H1 (cell line): Measurements from ENCODE around the gene TRAF5. TPM values are rescaled to one million over a fixed set of nuclear protein-coding genes. Genes with fewer than 3 reads are reported as not detected.

Source experiments
- CTCF ChIA-PET: fragments of 300-600 bp; sonication (Branson Sonifier 250); formaldehyde crosslinking; loops from one replicate; lab custom pipeline; 2021; ENCODE audit not compliant: partially characterized antibody; lab: Charles Lee
- POLR2A ChIA-PET: fragments of 300-600 bp; sonication (Branson Sonifier 250); formaldehyde crosslinking; loops from one replicate; lab custom pipeline; 2021; ENCODE audit warnings: inconsistent platforms; ENCODE audit not compliant: partially characterized antibody; lab: Charles Lee
- DNase-seq, 2 experiments: peaks; one replicate each; pipeline versions ENCODE4 v3.0.0 to v3.0.0-alpha.2; 2010 to 2022; ENCODE audit warnings: low spot score in 2 of 2, low read depth in 1 of 2, mixed read lengths in 1 of 2
- FAIRE-seq: peaks from 2 replicates; lab custom pipeline; 2011; peaks lifted over from hg19 to GRCh38; lab: Jason Lieb, UNC
- H2AFZ ChIP-seq: 2 replicates; pipeline ENCODE4 v1.8.1; 2012; ENCODE audit warnings: low read length, inconsistent platforms
- H2AK5ac ChIP-seq: 2 replicates; pipeline ENCODE4 v1.6.1; 2013; ENCODE audit warnings: low read depth, low read length
- H2BK120ac ChIP-seq: replicated peaks from 2 replicates; pipeline ENCODE3; 2013; ENCODE audit warnings: low read depth, low read length, inconsistent platforms
- H2BK12ac ChIP-seq: 2 replicates; pipeline ENCODE4 v1.6.1; 2013; ENCODE audit warnings: low read depth, low read length
- H2BK15ac ChIP-seq: 2 replicates; pipeline ENCODE4 v1.6.1; 2013; ENCODE audit warnings: low read length
- H2BK20ac ChIP-seq: 2 replicates; pipeline ENCODE4 v1.6.1; 2013; ENCODE audit warnings: low read length
- H2BK5ac ChIP-seq: 2 replicates; pipeline ENCODE4 v1.6.1; 2013; ENCODE audit warnings: low read depth, low read length
- H3K14ac ChIP-seq: 2 replicates; pipeline ENCODE4 v1.6.1; 2013; ENCODE audit warnings: inconsistent platforms; ENCODE audit not compliant: insufficient read length
- H3K18ac ChIP-seq: 2 replicates; pipeline ENCODE4 v1.6.1; 2013; ENCODE audit warnings: low read length; ENCODE audit errors: extremely low read depth
- H3K23ac ChIP-seq: 2 replicates; pipeline ENCODE4 v1.6.1; 2013; ENCODE audit warnings: inconsistent platforms; ENCODE audit not compliant: insufficient read length
- H3K23me2 ChIP-seq: 2 replicates; pipeline ENCODE4 v1.6.1; 2013; ENCODE audit warnings: low read depth, low read length
- H3K27ac ChIP-seq: 2 replicates; pipeline ENCODE4 v1.6.1; 2011; ENCODE audit warnings: low read depth, low read length, inconsistent platforms
- H3K27me3 ChIP-seq, 4 experiments: replicated peaks in 1 of 4; 1 replicate in 1 of 4; 2 replicates in 3 of 4; pipeline versions ENCODE4 v1.6.1 to v1.8.1; 2011 to 2013; ENCODE audit warnings: low read length in 3 of 4, mild to moderate bottlenecking in 3 of 4, inconsistent platforms in 2 of 4, mixed read lengths in 2 of 4, moderate library complexity in 1 of 4; ENCODE audit not compliant: control insufficient read depth in 3 of 4, insufficient read depth in 3 of 4; ENCODE audit errors: extremely low read depth in 1 of 4
- H3K36me3 ChIP-seq, 4 experiments: 2 replicates each; pipeline versions ENCODE4 v1.6.1 to v1.8.1; 2011 to 2013; ENCODE audit warnings: mild to moderate bottlenecking in 4 of 4, low read length in 3 of 4, moderate library complexity in 2 of 4, control low read depth in 1 of 4, inconsistent platforms in 1 of 4; ENCODE audit not compliant: insufficient read depth in 4 of 4, control insufficient read depth in 2 of 4
- H3K4ac ChIP-seq: replicated peaks from 2 replicates; pipeline ENCODE3; 2013; ENCODE audit warnings: low read length, low read depth, mixed read lengths, inconsistent platforms; ENCODE audit not compliant: insufficient read length
- H3K4me1 ChIP-seq, 4 experiments: replicated peaks in 1 of 4; 1 replicate in 1 of 4; 2 replicates in 3 of 4; pipeline versions ENCODE4 v1.6.1 to v1.8.1; 2011 to 2013; ENCODE audit warnings: low read length in 3 of 4, inconsistent platforms in 2 of 4, mixed read lengths in 1 of 4; ENCODE audit not compliant: insufficient read depth in 4 of 4, control insufficient read depth in 3 of 4
- H3K4me2 ChIP-seq, 2 experiments: 2 replicates each; pipeline versions ENCODE4 v1.6.1 to v1.8.1; 2011 to 2013; ENCODE audit warnings: low read depth in 2 of 2, low read length in 2 of 2, control low read depth in 1 of 2, inconsistent platforms in 1 of 2, mild to moderate bottlenecking in 1 of 2; ENCODE audit not compliant: insufficient read depth in 1 of 2
- H3K4me3 ChIP-seq, 4 experiments: fragments of 200-600, 300-600 bp in 1 of 4; sonication (generic), shearing (Covaris generic), sonication (Bioruptor Twin) in 1 of 4; 2 replicates each; pipeline versions ENCODE4 v1.5.1 to v1.8.1; 2011 to 2016; ENCODE audit warnings: low read length in 4 of 4, low read depth in 3 of 4, control low read depth in 2 of 4, inconsistent platforms in 2 of 4, mild to moderate bottlenecking in 2 of 4, mixed read lengths in 1 of 4, moderate library complexity in 1 of 4; ENCODE audit not compliant: insufficient read depth in 2 of 4; ENCODE audit errors: extremely low read depth in 1 of 4
- H3K56ac ChIP-seq: replicated peaks from 2 replicates; pipeline ENCODE3; 2013; ENCODE audit warnings: low read depth, mild to moderate bottlenecking, mixed read lengths, low read length, inconsistent platforms; ENCODE audit not compliant: insufficient read length
- H3K79me1 ChIP-seq: 2 replicates; pipeline ENCODE4 v1.6.1; 2013; ENCODE audit warnings: low read depth, low read length, control low read depth
- H3K79me2 ChIP-seq, 2 experiments: 2 replicates each; pipeline versions ENCODE4 v1.6.1 to v1.8.1; 2012 to 2013; ENCODE audit warnings: low read length in 2 of 2, mild to moderate bottlenecking in 2 of 2, inconsistent platforms in 1 of 2; ENCODE audit not compliant: insufficient read depth in 2 of 2, control insufficient read depth in 1 of 2
- H3K9ac ChIP-seq, 4 experiments: replicated peaks in 1 of 4; 1 replicate in 1 of 4; 2 replicates in 3 of 4; pipeline versions ENCODE4 v1.6.1 to v1.8.1; 2011 to 2013; ENCODE audit warnings: low read depth in 3 of 4, low read length in 3 of 4, control low read depth in 2 of 4, mild to moderate bottlenecking in 2 of 4, moderate library complexity in 2 of 4, inconsistent platforms in 1 of 4; ENCODE audit errors: extremely low read depth in 1 of 4
- H3K9me3 ChIP-seq, 2 experiments: 2 replicates each; pipeline versions ENCODE4 v1.6.1 to v1.8.1; 2012 to 2013; ENCODE audit warnings: mild to moderate bottlenecking in 2 of 2, moderate library complexity in 2 of 2, control low read depth in 1 of 2, inconsistent platforms in 1 of 2, low read depth in 1 of 2, low read length in 1 of 2, mixed read lengths in 1 of 2; ENCODE audit not compliant: insufficient read depth in 2 of 2
- H4K20me1 ChIP-seq, 2 experiments: replicated peaks in 1 of 2; 2 replicates each; pipeline versions ENCODE3 to v1.8.1; 2011 to 2013; ENCODE audit warnings: inconsistent platforms in 2 of 2, low read length in 2 of 2, mild to moderate bottlenecking in 1 of 2; ENCODE audit not compliant: insufficient read depth in 2 of 2, control insufficient read depth in 1 of 2
- H4K5ac ChIP-seq: 2 replicates; pipeline ENCODE4 v1.6.1; 2013; ENCODE audit warnings: low read length, low read depth, mixed read lengths, inconsistent platforms; ENCODE audit not compliant: insufficient read length
- H4K8ac ChIP-seq: 2 replicates; pipeline ENCODE4 v1.8.0; 2013; ENCODE audit warnings: mild to moderate bottlenecking, moderate library complexity, low read length, inconsistent platforms; ENCODE audit not compliant: insufficient read depth; ENCODE audit errors: extremely low read depth
- H4K91ac ChIP-seq: replicated peaks from 2 replicates; pipeline ENCODE3; 2013; ENCODE audit warnings: low read length, mixed read lengths, inconsistent platforms; ENCODE audit not compliant: insufficient read length
- BCL11A ChIP-seq, 2 experiments: IDR thresholded peaks; one replicate each; pipeline ENCODE4 v1.6.1; 2011; ENCODE audit warnings: low read depth in 2 of 2, low read length in 2 of 2, mild to moderate bottlenecking in 2 of 2
- CBX8 ChIP-seq: fragments of 300-800, 300-1000 bp; sonication (generic); IDR thresholded peaks from 2 replicates; pipeline ENCODE4 v1.7.1; 2016; ENCODE audit warnings: low read depth, low read length, borderline replicate concordance
- CHD2 ChIP-seq: IDR thresholded peaks from 2 replicates; pipeline ENCODE4 v1.6.1; 2012; ENCODE audit warnings: low read length, improper control_type of control experiment
- EP300 ChIP-seq, 2 experiments: IDR thresholded peaks; 1 replicate in 1 of 2; 2 replicates in 1 of 2; pipeline ENCODE4 v1.6.1; 2011 to 2012; ENCODE audit warnings: low read depth in 2 of 2, low read length in 2 of 2, mild to moderate bottlenecking in 2 of 2, borderline replicate concordance in 1 of 2, inconsistent platforms in 1 of 2, moderate library complexity in 1 of 2
- EZH2 ChIP-seq: fragments of 200-600 bp; sonication (generic); IDR thresholded peaks from 2 replicates; pipeline ENCODE4 v1.7.1; 2012; ENCODE audit warnings: low read depth, mild to moderate bottlenecking, moderate library complexity, low read length, inconsistent platforms; ENCODE audit not compliant: severe bottlenecking
- RAD21 ChIP-seq, 2 experiments: IDR thresholded peaks in 1 of 2; conservative IDR thresholded peaks in 1 of 2; 2 replicates each; pipeline ENCODE4 v1.6.1; 2011; ENCODE audit warnings: low read depth in 2 of 2, low read length in 2 of 2, improper control_type of control experiment in 1 of 2, inconsistent platforms in 1 of 2, mild to moderate bottlenecking in 1 of 2, moderate library complexity in 1 of 2
- RBBP5 ChIP-seq: IDR thresholded peaks from 2 replicates; pipeline ENCODE4 v1.7.1; 2012; ENCODE audit warnings: low read depth, mild to moderate bottlenecking, inconsistent platforms, low read length, moderate library complexity, borderline replicate concordance
- RNF2 ChIP-seq: fragments of 200-900, 300-1000 bp; sonication (generic); IDR thresholded peaks from 2 replicates; pipeline ENCODE4 v1.7.1; 2016; ENCODE audit warnings: borderline replicate concordance, low read depth, mild to moderate bottlenecking, antibody characterized with exemption, low read length; ENCODE audit not compliant: poor library complexity, severe bottlenecking; ENCODE audit errors: missing control alignments
- TAF7 ChIP-seq: optimal IDR thresholded peaks from 2 replicates; pipeline ENCODE3; 2011; ENCODE audit warnings: low read depth, mild to moderate bottlenecking, inconsistent platforms, low read length, moderate library complexity, borderline replicate concordance
- USF2 ChIP-seq: IDR thresholded peaks from 2 replicates; pipeline ENCODE4 v1.6.1; 2011; ENCODE audit warnings: low read length, improper control_type of control experiment
- WGBS, 2 experiments: shearing (Covaris generic) in 1 of 2; methylation state at CpG; one replicate each; pipeline versions ENCODE4 v1.1.6 to v1.1.7; 2013 to 2015; ENCODE audit warnings: low lambda C conversion rate in 2 of 2, mixed read lengths in 2 of 2, inconsistent platforms in 1 of 2, low coverage in 1 of 2, missing lambda C conversion rate in 1 of 2; ENCODE audit not compliant: insufficient replicate concordance in 2 of 2, insufficient coverage in 1 of 2, insufficient read length in 1 of 2; ENCODE audit errors: extremely low coverage in 1 of 2, missing lambda C conversion rate in 1 of 2; 5-methylcytosine and 5-hydroxymethylcytosine counted together
- polyA plus RNA-seq, 7 experiments: library from polyadenylated mRNA; depleted of rRNA in 3 of 7; stranded (reverse) in 5 of 7; unstranded in 2 of 7; fragments of >200 nt in 5 of 7; fragments of 200-250 nt in 2 of 7; gene quantifications; 1 replicate in 5 of 7; 2 replicates in 1 of 7; 4 replicates in 1 of 7; pipeline versions ENCODE4 v1.2.1 to v1.2.3, GENCODE V29; 2011 to 2013; ENCODE audit warnings: missing spikeins in 2 of 7, mixed read lengths in 2 of 7
- total RNA-seq: library from RNA; stranded (reverse); fragmentation: NEBNext Ultra II Directional; extraction: Animal tissue kit (Norgen Biotek cat#: 25700); gene quantifications from 2 replicates; pipeline ENCODE4 v1.2.1, GENCODE V29; 2021

Gene TRAF5
- total and polyA plus RNA-seq, 2 of the 8 experiments (the other 6 are each of a cell fraction or from before 2014, with no cell fraction given) = 13.0 to 17.1 TPM

- FAIRE-seq (no peak), DNase-seq (no peak)
- no peaks in the 10 kb centered on the region for H4K20me1 ChIP-seq
- peaks cover 0 to 4% (median 3%) of the 10 kb centered on the region in 4 experiments; a peak in 3 of 7 replicates for H3K4me1 ChIP-seq
- H3K27me3 ChIP-seq = no peaks in the 10 kb centered on the region
- H3K27ac ChIP-seq = 0 out of 2 replicates have a peak overlapping the region, but pooled peaks have one; percentile 50
- peak overlapping the region; percentile 67; the same call in 1 of the 2 replicates for H3K18ac ChIP-seq
- peak overlapping the region; percentile 69 for H3K56ac ChIP-seq
- no peak overlapping the region for H3K14ac ChIP-seq
- no peak overlapping the region for H2AK5ac ChIP-seq
- peak overlapping the region; percentile 39 to 70 (median 49); a peak in 5 of 7 replicates for H3K9ac ChIP-seq
- H3K23ac ChIP-seq = no peak overlapping the region
- CTCF ChIA-PET = interaction anchor here (1.3 to 1.9 kb wide), 3 partner anchors 13 to 94 kb away, joined by 3 to 7 read pairs (median 5); partner anchors contain the start of gene TRAF5
- H4K8ac ChIP-seq = no peak overlapping the region
- H3K79me1 ChIP-seq = no peaks in the 10 kb centered on the region
- no peaks in the 10 kb centered on the region for H3K36me3 ChIP-seq
- no peak overlapping the region for H2BK5ac ChIP-seq
- no peak overlapping the region for H2BK120ac ChIP-seq
- H2BK15ac ChIP-seq = no peak overlapping the region
- no peaks in the 10 kb centered on the region for H3K79me2 ChIP-seq
- peak overlapping the region; percentile 60 to 82 (median 72) for H3K4me3 ChIP-seq
- no peak overlapping the region for H3K4ac ChIP-seq
- H4K5ac ChIP-seq = peak overlapping the region; percentile 84
- H2BK12ac ChIP-seq = no peak overlapping the region; the same call in 1 of the 2 replicates
- H3K23me2 ChIP-seq = peaks cover 8% of the 10 kb centered on the region
- 21% methylated on average over 14 of the region's 17 CpGs; no CpG with 5 or more reads in 1 of the 2 experiments for WGBS, 2 experiments
- POLR2A ChIA-PET = interaction anchor here (0.6 to 1.9 kb wide), 9 partner anchors 14 to 1008 kb away, joined by 3 to 8 read pairs (median 4); no protein-coding TSS in a partner anchor
- no peaks in the 10 kb centered on the region for H3K9me3 ChIP-seq
- H3K4me2 ChIP-seq = peak overlapping the region; percentile 66 to 82
- peak overlapping the region; percentile 74; the same call in 1 of the 2 replicates for H2AFZ ChIP-seq
- no peak overlapping the region for H2BK20ac ChIP-seq
- H4K91ac ChIP-seq = no peak overlapping the region
- TF ChIP-seq TAF7 (no peak), RNF2 (no peak), USF2 (no peak), RBBP5 (no peak), BCL11A (IDR thresholded peaks at IDR 0.05; ENCODE audit: low read depth in 2 of 2, low read length in 2 of 2) (no peak), CHD2 (no peak), RAD21 (IDR thresholded peaks at IDR 0.05 in 1 of 2, conservative IDR thresholded peaks at IDR 0.05 in 1 of 2; ENCODE audit: low read depth in 2 of 2, low read length in 2 of 2) (no peak), EP300 (IDR thresholded peaks at IDR 0.05; ENCODE audit: borderline replicate concordance in 1 of 2, low read depth in 2 of 2, low read length in 2 of 2) (no peak), CBX8 (no peak), EZH2 (no peak)
Observed at GRCh38 chr1:211382182-211382713, 55.6 kb downstream of the TRAF5 start.
